Right renal cortex interstitium (tissue), 3 donors: Measurements from ENCODE around the gene ZNF436. TPM values are rescaled to one million over a fixed set of nuclear protein-coding genes. Genes with fewer than 3 reads are reported as not detected.

Source experiments
- DNase-seq, 3 donors: peaks; one replicate each; pipeline ENCODE4 v3.0.0-alpha.2; 2013; ENCODE audit warnings: low read depth in 3 of 3, low spot score in 2 of 3
- polyA plus RNA-seq, 3 donors: library from polyadenylated mRNA; unstranded; fragments of 120-200 nt; gene quantifications; one replicate each; pipeline ENCODE4 v1.2.1, GENCODE V29; 2013; ENCODE audit not compliant: insufficient read length in 3 of 3

ZNF436 gene
- 10 to 100 TPM; 36.0 to 38.6 (median 37.7) TPM for polyA plus RNA-seq

GRCh38 chr1:23369335-23370013 is at the start of gene ZNF436:
Gene ZNF436 (minus strand): TSS chr1:23369836. CDS start chr1:23368005, 1,831 bp downstream.
- DNase-seq = peak; percentile 76 to 79 (median 78)

- DNase-seq = no peak
Measured at GRCh38 chr1:23419180-23419579, 49.5 kb upstream of the ZNF436 start.

GRCh38 chr1:23417570-23417969 is 47.9 kb upstream of the ZNF436 start:
- no peak for DNase-seq

GRCh38 chr1:23416964-23417363 is 47.3 kb upstream of the ZNF436 start:
- DNase-seq = no peak

- no peak for DNase-seq
Measured at GRCh38 chr1:23408797-23409290, 39.2 kb upstream of the ZNF436 start.

GRCh38 chr1:23407016-23407630 is 37.5 kb upstream of the ZNF436 start:
- DNase-seq = no peak

GRCh38 chr1:23405946-23406345 is 36.3 kb upstream of the ZNF436 start:
- no peak for DNase-seq

- peak; percentile 63 to 70 (median 68) for DNase-seq
Measured at GRCh38 chr1:23403735-23404486, 34.3 kb upstream of the ZNF436 start.

GRCh38 chr1:23403355-23403734 is 33.7 kb upstream of the ZNF436 start:
- no peak for DNase-seq

- no peak for DNase-seq
Measured at GRCh38 chr1:23403038-23403336, 33.4 kb upstream of the ZNF436 start.

- DNase-seq = no peak
Measured at GRCh38 chr1:23402286-23403037, 32.8 kb upstream of the ZNF436 start.

GRCh38 chr1:23401313-23401712 is 31.7 kb upstream of the ZNF436 start:
- DNase-seq = no peak

GRCh38 chr1:23400324-23401114 is 30.9 kb upstream of the ZNF436 start:
- no peak for DNase-seq

GRCh38 chr1:23399229-23399628 is 29.6 kb upstream of the ZNF436 start:
- DNase-seq = no peak

GRCh38 chr1:23397908-23398307 is 28.3 kb upstream of the ZNF436 start:
- DNase-seq = no peak

GRCh38 chr1:23396380-23396779 is 26.7 kb upstream of the ZNF436 start:
- no peak for DNase-seq

- DNase-seq = no peak
Measured at GRCh38 chr1:23395849-23396248, 26.2 kb upstream of the ZNF436 start.

GRCh38 chr1:23395154-23395724 is 25.6 kb upstream of the ZNF436 start:
- DNase-seq = no peak

GRCh38 chr1:23394684-23395083 is 25.0 kb upstream of the ZNF436 start:
- no peak for DNase-seq

- DNase-seq = no peak
Measured at GRCh38 chr1:23394181-23394580, 24.5 kb upstream of the ZNF436 start.
